Transverse colon (tissue), 4 donors: ENCODE data around the gene NFKBIE. TPM values are rescaled to one million over a fixed set of nuclear protein-coding genes. Genes with fewer than 3 reads are reported as not detected.

Experiments
- DNase-seq: peaks from one replicate; pipeline ENCODE4 v3.0.0-alpha.2; 2019
- H3K27ac ChIP-seq, 4 donors: fragments of 200-600 bp; sonication (generic); 2 replicates each; pipeline ENCODE4 v1.5.1; 2016 to 2018; ENCODE audit warnings: inconsistent platforms in 4 of 4
- H3K27me3 ChIP-seq: fragments of 200-600 bp; sonication (generic); 2 replicates; pipeline ENCODE4 v1.5.1; 2017; ENCODE audit warnings: inconsistent platforms
- H3K36me3 ChIP-seq, 4 donors: fragments of 200-600 bp; sonication (generic); 2 replicates each; pipeline ENCODE4 v1.5.1; 2017 to 2019; ENCODE audit warnings: inconsistent platforms in 4 of 4
- H3K4me1 ChIP-seq, 4 donors: fragments of 200-600 bp; sonication (generic); 2 replicates each; pipeline ENCODE4 v1.5.1; 2017 to 2020; ENCODE audit warnings: inconsistent platforms in 4 of 4
- H3K4me3 ChIP-seq, 4 donors: fragments of 200-600 bp; sonication (generic); 1 replicate in 1 of 4; 2 replicates in 3 of 4; pipeline versions ENCODE4 v1.5.1 to v1.6.1; 2017 to 2019; ENCODE audit warnings: inconsistent platforms in 4 of 4
- H3K9me3 ChIP-seq, 2 donors: fragments of 200-600 bp; sonication (generic); 2 replicates each; pipeline ENCODE4 v1.5.1; 2017 to 2019; ENCODE audit warnings: inconsistent platforms in 2 of 2
- EP300 ChIP-seq: sonication (generic); formaldehyde crosslinking; IDR thresholded peaks from one replicate; pipeline ENCODE4 v1.6.1; 2017; ENCODE audit warnings: antibody characterized with exemption, low read depth
- POLR2A ChIP-seq: fragments of 450-650 bp; IDR thresholded peaks from one replicate; pipeline ENCODE4 v1.6.1; 2016; ENCODE audit warnings: antibody characterized with exemption, mild to moderate bottlenecking, moderate library complexity
- POLR2AphosphoS5 ChIP-seq, 3 donors: sonication (generic); formaldehyde crosslinking; IDR thresholded peaks; one replicate each; pipeline ENCODE4 v1.6.1; 2016; ENCODE audit warnings: antibody characterized with exemption in 3 of 3
- WGBS, 2 donors: methylation state at CpG; one replicate each; pipeline ENCODE4 v1.1.5; 2018; ENCODE audit warnings: low coverage in 1 of 2; 5-methylcytosine and 5-hydroxymethylcytosine counted together
- in situ Hi-C, 4 donors: fragments of 200-750 bp; cut with MboI; loops; one replicate each; pipeline versions ENCODE4 v1.15.0 to v1.15.1; 2017; ENCODE audit warnings: low sequenced_read_pairs in 3 of 4, low pct_ligation_motif_present in 1 of 4, low pct_unique_long_range_greater_than_20kb in 1 of 4
- intact Hi-C: fragments of 100-400 bp; cut with DNase I; formaldehyde crosslinking; loops from one replicate; pipeline ENCODE4 v1.15.1; 2023; ENCODE audit warnings: low total_unique reads
- total RNA-seq, 4 donors: library from RNA; depleted of rRNA; stranded (reverse); fragments of >200 nt; gene quantifications; one replicate each; pipeline ENCODE4 v1.1.0, GENCODE V29; 2016
- TF ChIP-seq, protein P1 (sequence below), 5 experiments: fragments of 200-600 bp in 3 of 5; fragments of 450-650 bp in 2 of 5; sonication (generic) in 3 of 5; IDR thresholded peaks; 1 replicate in 2 of 5; 2 replicates in 3 of 5; pipeline ENCODE4 v1.5.1; 2016 to 2017; ENCODE audit warnings: antibody characterized with exemption in 5 of 5, inconsistent platforms in 3 of 5, mild to moderate bottlenecking in 2 of 5, moderate library complexity in 1 of 5

Gene NFKBIE
- total RNA-seq, 4 donors from 2014 or later, result 2.6 to 67.3 (median 19.0) TPM

DNA sequence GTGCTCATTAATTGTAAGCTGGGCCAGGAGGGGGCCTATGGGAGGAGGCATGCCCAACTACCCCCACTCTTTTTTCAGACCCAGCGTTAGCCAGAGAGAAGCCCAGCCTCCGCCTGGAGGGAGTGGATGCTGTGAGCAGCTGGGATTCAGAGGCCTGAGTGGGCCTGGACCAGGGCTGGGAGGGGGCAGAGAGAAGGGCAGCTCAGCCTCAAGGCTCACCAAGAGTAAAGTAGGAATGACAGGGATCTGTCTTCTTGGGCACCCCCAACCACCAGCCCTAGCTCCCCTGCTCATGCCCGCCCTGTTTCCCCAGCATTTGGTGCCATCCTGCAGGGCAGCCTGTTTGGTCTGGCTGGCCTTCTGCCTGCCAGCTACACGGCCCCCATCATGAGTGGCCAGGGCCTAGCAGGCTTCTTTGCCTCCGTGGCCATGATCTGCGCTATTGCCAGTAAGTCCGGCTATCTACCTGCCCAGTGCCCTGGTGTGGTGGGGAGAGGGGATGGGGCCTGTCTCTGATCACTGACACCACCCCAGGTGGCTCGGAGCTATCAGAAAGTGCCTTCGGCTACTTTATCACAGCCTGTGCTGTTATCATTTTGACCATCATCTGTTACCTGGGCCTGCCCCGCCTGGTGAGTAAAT, 35.2 kb downstream of the NFKBIE start:
- in situ Hi-C loops, result loop anchor here in 2 of 4 donors (10.0 kb wide), 2 partner anchors 55 to 65 kb away; no protein-coding TSS in a partner anchor

DNA sequence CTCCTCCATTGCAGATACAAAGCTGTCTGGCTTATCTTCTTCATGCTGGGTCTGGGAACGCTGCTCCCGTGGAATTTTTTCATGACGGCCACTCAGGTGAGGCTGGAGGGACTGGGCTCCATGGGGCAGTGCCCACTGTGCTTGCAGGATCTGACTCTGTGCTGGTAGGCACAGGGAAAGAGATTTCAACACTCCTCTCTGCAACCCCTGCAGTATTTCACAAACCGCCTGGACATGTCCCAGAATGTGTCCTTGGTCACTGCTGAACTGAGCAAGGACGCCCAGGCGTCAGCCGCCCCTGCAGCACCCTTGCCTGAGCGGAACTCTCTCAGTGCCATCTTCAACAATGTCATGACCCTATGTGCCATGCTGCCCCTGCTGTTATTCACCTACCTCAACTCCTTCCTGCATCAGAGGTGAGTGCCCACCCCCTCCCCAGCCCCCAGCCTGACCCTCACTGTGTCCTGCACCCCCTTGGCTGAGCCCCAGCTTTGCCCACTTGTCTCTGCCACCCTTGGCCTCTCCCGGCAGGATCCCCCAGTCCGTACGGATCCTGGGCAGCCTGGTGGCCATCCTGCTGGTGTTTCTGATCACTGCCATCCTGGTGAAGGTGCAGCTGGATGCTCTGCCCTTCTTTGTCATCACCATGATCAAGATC, 35.8 kb downstream of the NFKBIE start:
- H3K4me1 ChIP-seq, result peaks cover 22 to 57% (median 33%) of the 10 kb centered on the region in 4 donors
- no peaks in the 10 kb centered on the region for H3K9me3 ChIP-seq
- DNase-seq, result no peak
- H3K27ac ChIP-seq, result peak overlapping the region in 1 of 4 donors; percentile 94
- no peaks in the 10 kb centered on the region for H3K36me3 ChIP-seq
- TF ChIP-seq POLR2A (no peak), EP300 (no peak), POLR2AphosphoS5 (IDR thresholded peaks at IDR 0.05) (no peak)
- TF ChIP-seq, protein P1, sequence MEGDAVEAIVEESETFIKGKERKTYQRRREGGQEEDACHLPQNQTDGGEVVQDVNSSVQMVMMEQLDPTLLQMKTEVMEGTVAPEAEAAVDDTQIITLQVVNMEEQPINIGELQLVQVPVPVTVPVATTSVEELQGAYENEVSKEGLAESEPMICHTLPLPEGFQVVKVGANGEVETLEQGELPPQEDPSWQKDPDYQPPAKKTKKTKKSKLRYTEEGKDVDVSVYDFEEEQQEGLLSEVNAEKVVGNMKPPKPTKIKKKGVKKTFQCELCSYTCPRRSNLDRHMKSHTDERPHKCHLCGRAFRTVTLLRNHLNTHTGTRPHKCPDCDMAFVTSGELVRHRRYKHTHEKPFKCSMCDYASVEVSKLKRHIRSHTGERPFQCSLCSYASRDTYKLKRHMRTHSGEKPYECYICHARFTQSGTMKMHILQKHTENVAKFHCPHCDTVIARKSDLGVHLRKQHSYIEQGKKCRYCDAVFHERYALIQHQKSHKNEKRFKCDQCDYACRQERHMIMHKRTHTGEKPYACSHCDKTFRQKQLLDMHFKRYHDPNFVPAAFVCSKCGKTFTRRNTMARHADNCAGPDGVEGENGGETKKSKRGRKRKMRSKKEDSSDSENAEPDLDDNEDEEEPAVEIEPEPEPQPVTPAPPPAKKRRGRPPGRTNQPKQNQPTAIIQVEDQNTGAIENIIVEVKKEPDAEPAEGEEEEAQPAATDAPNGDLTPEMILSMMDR (IDR thresholded peaks at IDR 0.05), result no peak
- intact Hi-C loops, result no loop called here
- in situ Hi-C loops, result loop anchor here in 2 of 4 donors (10.0 kb wide), 2 partner anchors 55 to 65 kb away; no protein-coding TSS in a partner anchor
- WGBS, 2 donors, result 86% methylated on average over 11 of the region's 11 CpGs; no CpG with 5 or more reads in 1 of the 2 donors
- no peaks in the 10 kb centered on the region for H3K27me3 ChIP-seq
- H3K4me3 ChIP-seq, result no peak overlapping the region

More for the DNA sequence above, 35.2 kb downstream of the NFKBIE start:
- Histone ChIP-seq H3K27ac (peak overlapping the region in 1 of 4 donors; percentile 94), H3K36me3 (no peaks in the 10 kb centered on the region), H3K4me3 (no peak overlapping the region), H3K4me1 (peaks cover 26 to 57% (median 34%) of the 10 kb centered on the region in 4 donors), H3K9me3 (no peaks in the 10 kb centered on the region), H3K27me3 (no peaks in the 10 kb centered on the region)
- DNase-seq, result no peak
- TF ChIP-seq POLR2AphosphoS5 (IDR thresholded peaks at IDR 0.05), result no peak
- TF ChIP-seq, protein P1 (IDR thresholded peaks at IDR 0.05), result no peak
- WGBS, 2 donors, result 89% methylated on average over 8 of the region's 10 CpGs; no CpG with 5 or more reads in 1 of the 2 donors
- intact Hi-C loops, result no loop called here

GRCh38 chr6:44228836-44229235, 36.5 kb downstream of the NFKBIE start:
- no peak overlapping the region for H3K4me3 ChIP-seq
- H3K27ac ChIP-seq, result peak overlapping the region in 3 of 4 donors; percentile 85 to 94 (median 86)
- in situ Hi-C loops, result no loop called here
- H3K36me3 ChIP-seq, result no peaks in the 10 kb centered on the region
- H3K4me1 ChIP-seq, result peaks cover 22 to 57% (median 36%) of the 10 kb centered on the region in 4 donors
- no peaks in the 10 kb centered on the region for H3K27me3 ChIP-seq
- H3K9me3 ChIP-seq, result no peaks in the 10 kb centered on the region
- no peak for DNase-seq
- TF ChIP-seq POLR2A (no peak), EP300 (no peak), POLR2AphosphoS5 (IDR thresholded peaks at IDR 0.05) (no peak)
- TF ChIP-seq, protein P1 (IDR thresholded peaks at IDR 0.05), result no peak
- intact Hi-C loops, result no loop called here
- WGBS, 2 donors, result 78% methylated on average over 5 of the region's 5 CpGs; no CpG with 5 or more reads in 1 of the 2 donors

GRCh38 chr6:44228433-44228832, 36.9 kb downstream of the NFKBIE start:
- no peaks in the 10 kb centered on the region for H3K9me3 ChIP-seq
- in situ Hi-C loops (no loop called here), intact Hi-C loops (no loop called here)
- H3K27me3 ChIP-seq, result peaks cover 4% of the 10 kb centered on the region
- no peak overlapping the region for H3K4me3 ChIP-seq
- H3K36me3 ChIP-seq, result no peaks in the 10 kb centered on the region
- no peak for DNase-seq
- TF ChIP-seq EP300, result no peak
- no peak for TF ChIP-seq POLR2AphosphoS5 (IDR thresholded peaks at IDR 0.05)
- no peak for TF ChIP-seq POLR2A
- TF ChIP-seq, protein P1 (IDR thresholded peaks at IDR 0.05), result no peak
- WGBS, 2 donors, result 89% methylated on average over 7 of the region's 7 CpGs; no CpG with 5 or more reads in 1 of the 2 donors
- H3K27ac ChIP-seq, result peak overlapping the region in 3 of 4 donors; percentile 85 to 94 (median 86)
- H3K4me1 ChIP-seq, result peaks cover 22 to 57% (median 35%) of the 10 kb centered on the region in 4 donors
